A673 (cell line): ENCODE results near the gene ZKSCAN4.

Source experiments
- EZH2 ChIP-seq: fragments of 200-600 bp; sonication (generic); IDR thresholded peaks from 2 replicates; pipeline ENCODE4 v1.6.1; 2017; ENCODE audit warnings: borderline replicate concordance, low read depth, mild to moderate bottlenecking, mixed read lengths, antibody characterized with exemption, low read length; ENCODE audit not compliant: poor library complexity, severe bottlenecking
- TF ChIP-seq, protein P1 (sequence below): fragments of 300-800, 200-600 bp; sonication (generic); conservative IDR thresholded peaks from 2 replicates; pipeline ENCODE4 v1.5.1; 2017; ENCODE audit warnings: low read depth, mild to moderate bottlenecking, antibody characterized with exemption, low read length, moderate library complexity, mixed read lengths

DNA sequence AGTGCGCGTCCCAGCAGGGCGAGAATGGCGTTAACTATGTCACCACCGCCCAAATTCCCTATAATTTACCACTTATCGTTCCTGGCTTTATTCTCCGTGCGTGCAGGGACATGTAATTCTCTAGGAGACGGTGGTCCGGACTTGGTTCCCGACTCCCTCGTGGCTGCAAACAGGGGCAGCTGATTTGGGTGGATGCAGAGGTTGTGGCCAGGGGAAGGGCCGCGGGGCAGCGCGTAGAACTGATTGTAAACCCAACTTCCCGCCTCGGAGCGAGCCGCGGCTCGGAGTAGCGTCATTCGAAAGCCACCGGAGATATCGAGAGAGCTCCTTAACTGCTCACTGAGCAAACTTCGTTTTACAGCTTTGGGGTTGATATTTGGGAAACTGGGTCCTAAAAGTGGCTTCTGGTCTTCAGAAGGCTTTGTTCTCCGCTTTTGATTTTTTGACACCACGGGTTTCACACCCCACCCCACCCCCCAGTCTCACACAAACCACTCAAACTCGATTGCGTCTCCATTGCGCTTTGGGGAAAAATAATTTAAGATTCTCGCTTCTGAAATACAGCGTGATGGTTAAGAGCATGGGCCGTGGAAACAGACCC, 44.5 kb downstream of the ZKSCAN4 start:
- TF ChIP-seq, protein P1, sequence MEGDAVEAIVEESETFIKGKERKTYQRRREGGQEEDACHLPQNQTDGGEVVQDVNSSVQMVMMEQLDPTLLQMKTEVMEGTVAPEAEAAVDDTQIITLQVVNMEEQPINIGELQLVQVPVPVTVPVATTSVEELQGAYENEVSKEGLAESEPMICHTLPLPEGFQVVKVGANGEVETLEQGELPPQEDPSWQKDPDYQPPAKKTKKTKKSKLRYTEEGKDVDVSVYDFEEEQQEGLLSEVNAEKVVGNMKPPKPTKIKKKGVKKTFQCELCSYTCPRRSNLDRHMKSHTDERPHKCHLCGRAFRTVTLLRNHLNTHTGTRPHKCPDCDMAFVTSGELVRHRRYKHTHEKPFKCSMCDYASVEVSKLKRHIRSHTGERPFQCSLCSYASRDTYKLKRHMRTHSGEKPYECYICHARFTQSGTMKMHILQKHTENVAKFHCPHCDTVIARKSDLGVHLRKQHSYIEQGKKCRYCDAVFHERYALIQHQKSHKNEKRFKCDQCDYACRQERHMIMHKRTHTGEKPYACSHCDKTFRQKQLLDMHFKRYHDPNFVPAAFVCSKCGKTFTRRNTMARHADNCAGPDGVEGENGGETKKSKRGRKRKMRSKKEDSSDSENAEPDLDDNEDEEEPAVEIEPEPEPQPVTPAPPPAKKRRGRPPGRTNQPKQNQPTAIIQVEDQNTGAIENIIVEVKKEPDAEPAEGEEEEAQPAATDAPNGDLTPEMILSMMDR: no peak
- no peak for TF ChIP-seq EZH2
